NCI-H226 (cell line): ENCODE data around the gene LMO1.
A peak's percentile ranks its signal among the peaks of the same experiment; 100 is the strongest.

ENCODE experiments used
- DNase-seq: peaks from one replicate; pipeline ENCODE4 v3.0.0-alpha.2; 2015

LMO1 gene

GRCh38 chr11:8263769-8264410 is at the start of gene LMO1:
Gene LMO1 (minus strand): TSS chr11:8263878. CDS start chr11:8263362, 516 bp downstream.
- peak; percentile 52 for DNase-seq

- no peak for DNase-seq
Observed at GRCh38 chr11:8312986-8313385, 49.3 kb upstream of the LMO1 start.

- no peak for DNase-seq
Observed at GRCh38 chr11:8311366-8311765, 47.7 kb upstream of the LMO1 start.

- no peak for DNase-seq
Observed at GRCh38 chr11:8310743-8311298, 47.1 kb upstream of the LMO1 start.

- DNase-seq: no peak
Observed at GRCh38 chr11:8309862-8310261, 46.2 kb upstream of the LMO1 start.

- DNase-seq: no peak
Observed at GRCh38 chr11:8309311-8309710, 45.6 kb upstream of the LMO1 start.

GRCh38 chr11:8307601-8308000 is 43.9 kb upstream of the LMO1 start:
- DNase-seq: no peak

- DNase-seq: no peak
Observed at GRCh38 chr11:8301622-8302021, 37.9 kb upstream of the LMO1 start.

GRCh38 chr11:8298801-8299786 is 35.4 kb upstream of the LMO1 start:
- DNase-seq: no peak

- no peak for DNase-seq
Observed at GRCh38 chr11:8297781-8298440, 34.2 kb upstream of the LMO1 start.

GRCh38 chr11:8296872-8297271 is 33.2 kb upstream of the LMO1 start:
- no peak for DNase-seq

- no peak for DNase-seq
Observed at GRCh38 chr11:8296038-8296649, 32.5 kb upstream of the LMO1 start.

GRCh38 chr11:8294251-8294935 is 30.7 kb upstream of the LMO1 start:
- no peak for DNase-seq

- no peak for DNase-seq
Observed at GRCh38 chr11:8293171-8293570, 29.5 kb upstream of the LMO1 start.

GRCh38 chr11:8292351-8292750 is 28.7 kb upstream of the LMO1 start:
- no peak for DNase-seq

- no peak for DNase-seq
Observed at GRCh38 chr11:8291421-8292350, 28.0 kb upstream of the LMO1 start.

GRCh38 chr11:8290081-8290810 is 26.6 kb upstream of the LMO1 start:
- no peak for DNase-seq

- no peak for DNase-seq
Observed at GRCh38 chr11:8289492-8289918, 25.8 kb upstream of the LMO1 start.

- no peak for DNase-seq
Observed at GRCh38 chr11:8288824-8289491, 25.3 kb upstream of the LMO1 start.
